Ovary (tissue), 3 donors: ENCODE results near the gene C6orf141.

Experiments
- CTCF ChIP-seq, 3 donors: fragments of 450-650 bp in 2 of 3; fragments of 200-600 bp in 1 of 3; IDR thresholded peaks; one replicate each; pipeline versions ENCODE4 v1.5.1 to v1.8.0; 2016 to 2022; ENCODE audit warnings: antibody characterized with exemption in 3 of 3, mild to moderate bottlenecking in 1 of 3
- POLR2A ChIP-seq: fragments of 450-650 bp; IDR thresholded peaks from one replicate; pipeline ENCODE4 v1.6.1; 2017; ENCODE audit warnings: antibody characterized with exemption, mild to moderate bottlenecking, moderate library complexity
- donor health status: DM: no; HTN: no; CAD: no.

- TF ChIP-seq CTCF (IDR thresholded peaks at IDR 0.05) (no peak), POLR2A (no peak)
These were observed 5.5 kb downstream of the C6orf141 start for GRCh38 chr6:49555951-49556350.
